Measurements from ENCODE around the gene ACLY.

Gene ACLY

DNA sequence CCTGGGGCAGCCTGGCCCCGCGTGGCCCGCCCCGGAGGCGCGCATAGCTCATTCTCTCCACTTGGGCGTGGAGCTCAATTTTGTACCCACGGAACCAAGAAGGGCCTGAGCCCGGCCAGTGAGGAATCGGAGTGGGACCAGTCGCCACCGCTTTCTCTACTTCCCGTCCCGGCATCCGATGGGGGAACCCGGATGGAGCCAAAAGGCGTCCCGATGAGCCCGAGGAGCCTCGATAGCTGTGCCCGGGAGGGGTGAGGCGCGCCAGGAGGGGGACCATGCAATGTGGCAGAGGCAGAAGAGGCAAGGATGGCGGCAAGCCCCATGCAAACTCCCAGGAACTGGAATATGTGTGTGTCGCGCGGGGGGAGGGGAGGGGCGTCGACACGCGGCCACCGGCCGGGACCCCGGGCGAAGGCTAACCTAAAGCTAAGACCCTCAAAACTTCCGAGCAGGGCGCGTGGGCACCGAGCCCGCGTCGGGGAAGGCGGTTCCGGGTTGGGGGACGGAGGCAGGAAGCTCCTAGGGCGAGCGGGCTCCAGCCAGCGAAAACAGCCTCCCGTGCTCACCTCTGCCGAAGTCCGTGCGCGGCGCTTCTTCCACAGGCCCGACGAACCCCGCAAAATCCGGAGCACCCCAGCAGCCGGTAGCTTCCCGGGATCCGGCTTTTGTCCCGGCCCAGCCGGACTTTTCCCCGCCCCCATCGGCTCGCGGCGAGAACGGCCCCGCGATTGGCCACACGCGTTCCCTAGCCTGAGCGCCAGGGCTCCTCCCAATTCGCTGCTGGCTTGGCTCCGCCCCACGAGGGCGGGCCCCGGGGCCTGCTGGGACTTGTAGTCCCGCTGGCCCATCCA, at the start of gene ACLY:
Gene ACLY, minus strand, starts transcription at position 638 of the 851 bp plus-strand sequence. CDS start 5,078 bp downstream, outside the sequence.
- peak; percentile 92 for DNase-seq

DNA sequence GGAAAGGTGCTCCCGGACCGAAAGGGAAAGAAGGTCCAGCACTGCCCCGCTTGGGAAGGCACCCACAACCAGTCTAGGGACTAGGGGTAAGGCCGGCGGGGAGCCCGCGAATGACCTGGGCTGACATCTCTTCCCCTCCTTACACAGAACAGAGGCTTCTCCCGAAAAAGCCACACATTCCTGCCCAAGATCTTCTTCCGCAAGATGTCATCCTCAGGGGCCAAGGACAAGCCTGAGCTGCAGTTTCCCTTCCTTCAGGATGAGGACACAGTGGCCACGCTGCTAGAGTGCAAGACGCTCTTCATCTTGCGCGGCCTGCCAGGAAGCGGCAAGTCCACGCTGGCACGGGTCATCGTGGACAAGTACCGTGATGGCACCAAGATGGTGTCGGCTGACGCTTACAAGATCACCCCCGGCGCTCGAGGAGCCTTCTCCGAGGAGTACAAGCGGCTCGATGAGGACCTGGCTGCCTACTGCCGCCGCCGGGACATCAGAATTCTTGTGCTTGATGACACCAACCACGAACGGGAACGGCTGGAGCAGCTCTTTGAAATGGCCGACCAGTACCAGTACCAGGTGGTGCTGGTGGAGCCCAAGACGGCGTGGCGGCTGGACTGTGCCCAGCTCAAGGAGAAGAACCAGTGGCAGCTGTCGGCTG, 49.3 kb upstream of the ACLY start:
- DNase-seq: no peak

DNA sequence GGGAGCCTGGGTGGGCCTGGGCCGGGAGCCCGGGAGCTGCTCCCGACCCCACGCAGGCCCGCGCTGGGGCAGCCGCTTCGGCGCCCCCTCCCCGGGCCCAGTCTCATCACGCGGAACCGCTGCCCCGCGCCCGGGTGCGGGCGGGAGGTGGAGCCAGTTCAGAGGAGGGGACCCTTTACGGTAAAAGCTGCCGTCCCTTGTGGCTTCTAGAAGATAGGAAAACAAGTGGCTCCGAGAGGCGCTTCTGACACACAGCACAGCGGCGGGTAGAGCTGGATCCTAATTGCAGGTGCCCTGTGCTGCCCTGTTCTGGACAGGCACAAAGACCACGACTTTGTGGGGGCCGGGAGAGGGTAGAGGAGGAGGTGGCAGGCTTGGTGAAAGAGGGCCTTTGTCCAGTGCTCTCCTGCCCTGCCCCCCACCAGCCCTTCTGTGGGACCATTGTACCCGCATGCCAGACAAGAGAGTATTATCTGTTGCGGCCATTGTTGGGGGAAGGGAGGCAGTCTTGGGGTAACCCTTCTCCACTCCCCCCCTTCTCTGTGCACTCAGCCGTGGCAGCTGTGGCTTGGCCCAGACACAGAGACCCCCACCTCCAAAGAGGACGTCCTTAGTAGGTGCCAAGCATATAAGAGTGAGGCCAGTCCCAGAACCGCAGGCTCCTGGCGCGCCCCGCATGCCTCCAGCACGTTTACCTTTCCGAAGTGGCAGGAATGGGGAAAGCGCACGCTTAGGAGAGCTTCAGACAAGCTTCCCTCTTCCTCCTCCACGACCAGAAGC, 48.6 kb upstream of the ACLY start:
- peak; percentile 27 for DNase-seq

DNA sequence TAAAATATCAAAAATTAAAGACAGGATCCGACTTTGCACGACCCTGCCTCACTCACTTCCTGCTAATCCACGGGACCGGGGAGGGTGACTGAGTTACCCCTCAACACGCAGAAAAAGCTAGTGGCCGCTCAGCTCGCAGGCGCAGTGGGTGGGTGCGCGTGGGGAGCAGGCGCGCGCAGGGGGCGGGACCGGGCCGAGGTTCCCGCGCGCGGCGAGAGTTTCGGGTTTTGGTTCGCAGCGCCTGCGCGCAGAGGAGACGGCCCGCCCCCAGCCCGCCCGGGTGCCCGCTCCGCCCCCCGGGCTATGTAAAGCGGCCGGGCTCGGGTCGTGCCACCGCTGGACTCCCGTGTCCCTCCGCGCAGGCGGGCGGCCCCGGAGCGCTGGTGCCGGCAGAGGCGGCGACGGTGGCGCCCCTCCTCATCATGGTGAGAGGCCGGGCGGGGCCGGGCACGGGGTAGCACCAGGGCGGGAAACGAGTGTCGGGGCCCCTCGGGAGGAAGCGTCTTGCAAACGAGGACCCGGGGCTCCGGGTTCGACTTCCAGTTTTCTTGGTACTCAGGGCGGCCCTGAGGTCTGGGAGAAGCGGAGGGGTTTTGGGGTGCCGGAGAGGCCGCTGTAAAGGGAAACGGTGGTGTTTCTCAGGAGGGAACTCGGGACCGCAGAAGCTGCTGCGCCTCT, 47.9 kb upstream of the ACLY start, which contains the start of gene CNP:
Gene CNP, plus strand, starts transcription at position 333 of the 678 bp plus-strand sequence. Its CDS starts 90 bp downstream, at position 423.
- DNase-seq: peak; percentile 89

DNA sequence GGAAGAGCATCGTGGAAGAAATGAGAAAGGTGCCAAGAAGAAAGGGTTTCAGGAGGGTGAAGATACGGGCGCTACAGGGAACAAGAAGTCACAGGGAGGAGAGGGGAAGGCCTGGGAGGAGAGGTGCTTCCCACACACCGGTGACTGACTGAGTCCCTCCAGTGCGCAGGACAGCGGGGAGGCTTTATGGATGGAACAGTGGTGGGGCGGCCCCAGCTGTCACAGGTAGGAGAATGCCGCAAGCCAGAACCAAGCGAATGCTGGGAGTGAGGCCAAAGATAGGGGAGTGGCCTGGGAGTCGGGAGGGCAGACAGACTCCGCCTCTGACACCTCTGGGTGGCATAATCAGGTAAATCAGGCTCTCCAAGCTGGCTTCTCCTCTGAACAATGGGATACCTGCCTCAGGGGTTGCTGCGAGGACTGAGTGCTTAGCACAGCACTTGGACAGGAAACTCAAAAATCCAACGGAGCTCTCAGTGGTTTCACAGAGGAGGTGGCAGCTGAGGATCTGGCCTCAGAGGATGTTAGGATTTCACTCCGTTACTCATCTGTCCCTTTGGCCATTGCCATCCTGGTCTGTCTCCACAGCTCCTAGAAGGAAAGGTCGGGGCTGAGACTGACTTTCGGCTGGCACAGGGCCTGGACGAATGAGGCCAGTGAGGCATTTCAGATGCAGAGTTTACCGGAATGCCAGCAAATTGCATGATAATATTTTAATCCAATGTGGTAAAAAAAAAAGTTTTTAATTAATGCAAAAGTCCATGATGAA, 47.1 kb upstream of the ACLY start:
- DNase-seq: peak; percentile 57

DNA sequence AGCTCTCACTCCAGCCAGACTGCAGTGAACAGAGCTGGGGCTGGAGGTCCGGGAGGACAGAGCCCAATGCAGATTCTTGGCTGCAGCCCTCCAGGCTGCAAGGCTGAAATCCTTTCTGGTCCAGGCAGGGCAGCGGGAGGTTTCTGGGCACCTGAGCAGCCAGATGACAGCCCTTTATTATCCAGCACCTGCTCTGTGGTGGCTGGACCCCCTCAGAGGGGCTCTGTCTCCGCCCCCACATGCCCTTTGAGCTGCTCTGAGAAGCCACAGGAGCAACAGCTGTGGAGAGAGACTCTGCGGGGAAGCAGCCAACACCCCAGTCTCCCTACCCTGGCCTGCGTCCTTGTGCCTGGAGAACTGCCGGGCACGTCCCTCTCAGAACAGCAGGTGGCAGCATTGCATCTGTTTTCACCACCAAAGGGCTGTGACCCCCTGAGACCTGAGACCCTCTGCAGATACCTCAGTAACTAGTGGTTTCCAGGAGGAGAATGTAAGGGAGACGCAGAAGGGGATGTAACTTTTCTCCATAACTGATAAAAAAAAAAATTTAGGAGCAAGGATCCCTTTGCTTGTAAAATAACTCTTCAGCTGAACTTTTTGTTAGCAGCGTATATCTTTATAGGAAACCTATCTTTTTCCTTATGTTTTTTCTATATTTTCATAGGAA, 44.1 kb upstream of the ACLY start:
- DNase-seq: peak; percentile 67

DNA sequence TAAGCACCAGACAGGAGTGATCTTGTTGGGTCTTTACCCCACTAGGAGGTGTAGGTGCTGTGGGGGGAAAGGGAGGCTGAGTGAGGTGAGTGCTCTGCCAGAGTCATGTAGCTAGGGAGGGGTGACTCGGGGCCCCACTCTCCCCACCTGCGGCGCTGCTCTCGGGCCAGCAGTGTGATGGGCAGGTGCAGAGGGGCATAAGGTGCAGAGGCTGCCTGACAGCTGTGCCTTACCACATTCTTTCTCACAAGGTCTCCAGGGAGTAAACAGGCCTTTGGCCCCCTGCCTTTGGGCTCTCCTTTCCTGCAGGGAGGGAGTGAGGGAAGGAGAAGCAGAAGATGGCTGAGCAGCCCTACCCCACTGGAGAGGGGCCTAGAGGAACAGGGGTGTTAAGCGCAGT, 43.4 kb upstream of the ACLY start:
- no peak for DNase-seq

DNA sequence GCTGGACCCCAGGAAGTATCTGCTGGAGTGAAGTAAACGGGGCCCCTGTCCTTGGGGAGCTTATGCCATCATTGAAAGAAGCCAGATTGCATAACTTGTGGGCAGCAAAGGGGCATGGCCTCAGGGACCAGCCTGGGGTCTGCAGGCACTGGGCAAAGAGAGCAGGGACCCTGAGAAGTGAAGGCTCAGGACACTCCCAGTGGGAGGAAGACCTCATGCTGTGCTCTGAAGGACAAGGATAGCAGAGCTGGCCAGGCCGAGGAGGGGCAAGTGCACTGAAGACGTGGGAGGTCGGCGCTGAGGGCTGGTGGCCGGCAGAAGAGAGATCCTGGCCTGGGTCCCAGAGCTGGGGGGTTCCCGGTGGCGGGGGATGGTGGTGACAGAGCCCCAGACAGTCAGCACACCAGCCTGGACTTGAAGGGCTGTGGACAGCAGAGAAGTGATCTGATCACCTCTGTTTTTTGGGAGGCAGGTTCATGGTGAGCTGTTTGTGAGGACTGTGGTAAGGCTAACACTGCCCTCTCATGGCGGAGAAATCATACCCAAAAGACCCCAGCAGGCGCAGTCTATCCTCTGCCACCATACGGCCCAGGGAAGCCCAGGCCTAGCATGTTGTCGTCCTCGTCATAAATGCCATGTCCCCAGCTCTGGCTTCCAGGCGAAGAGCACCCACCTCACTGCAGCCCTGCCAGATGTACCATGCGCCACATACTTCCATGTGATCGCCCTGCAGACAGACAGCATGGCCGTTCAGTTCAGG, 40.8 kb upstream of the ACLY start:
- no peak for DNase-seq

DNA sequence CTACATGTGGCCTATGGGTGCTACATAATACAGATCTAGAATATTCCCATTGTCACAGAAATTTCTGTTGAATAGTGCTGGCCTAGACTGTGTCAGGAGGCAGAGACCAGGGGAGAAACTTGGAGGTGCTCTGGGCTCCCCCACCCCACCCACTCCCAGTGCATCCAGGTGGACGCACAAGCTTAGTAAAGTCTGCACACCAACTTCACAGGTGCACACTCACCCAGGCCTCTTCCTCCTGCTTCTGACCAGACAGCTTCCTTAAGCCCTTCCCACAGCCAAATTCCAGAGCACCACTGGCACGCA, 40.2 kb upstream of the ACLY start:
- DNase-seq: no peak

DNA sequence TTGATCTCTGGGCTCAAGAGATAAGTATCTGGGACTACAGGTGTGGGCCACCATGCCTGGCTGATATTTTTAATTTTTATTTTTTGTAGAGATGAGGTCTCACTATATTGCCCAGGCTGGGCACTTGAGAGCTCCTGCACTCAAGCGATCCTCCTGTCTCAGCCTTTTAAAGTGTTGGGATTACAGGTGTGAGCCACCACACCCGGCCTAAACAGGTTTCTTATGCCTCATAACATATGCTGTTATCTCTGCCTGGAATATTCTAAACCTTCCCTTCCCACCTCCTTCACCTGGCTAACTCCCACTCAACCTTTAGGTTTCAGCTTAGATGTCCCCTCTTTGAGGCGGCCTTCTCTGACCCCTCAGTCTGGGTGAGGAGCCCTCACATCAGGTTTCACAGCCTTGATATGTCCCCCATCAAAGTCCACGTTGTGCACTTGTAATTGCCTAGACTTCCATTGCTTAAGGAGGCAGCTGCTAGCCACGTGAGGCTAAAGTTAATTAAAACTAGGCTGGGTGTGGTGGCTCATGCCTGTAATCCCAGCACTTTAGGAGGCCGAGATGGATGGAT, 39.2 kb upstream of the ACLY start:
- no peak for DNase-seq

DNA sequence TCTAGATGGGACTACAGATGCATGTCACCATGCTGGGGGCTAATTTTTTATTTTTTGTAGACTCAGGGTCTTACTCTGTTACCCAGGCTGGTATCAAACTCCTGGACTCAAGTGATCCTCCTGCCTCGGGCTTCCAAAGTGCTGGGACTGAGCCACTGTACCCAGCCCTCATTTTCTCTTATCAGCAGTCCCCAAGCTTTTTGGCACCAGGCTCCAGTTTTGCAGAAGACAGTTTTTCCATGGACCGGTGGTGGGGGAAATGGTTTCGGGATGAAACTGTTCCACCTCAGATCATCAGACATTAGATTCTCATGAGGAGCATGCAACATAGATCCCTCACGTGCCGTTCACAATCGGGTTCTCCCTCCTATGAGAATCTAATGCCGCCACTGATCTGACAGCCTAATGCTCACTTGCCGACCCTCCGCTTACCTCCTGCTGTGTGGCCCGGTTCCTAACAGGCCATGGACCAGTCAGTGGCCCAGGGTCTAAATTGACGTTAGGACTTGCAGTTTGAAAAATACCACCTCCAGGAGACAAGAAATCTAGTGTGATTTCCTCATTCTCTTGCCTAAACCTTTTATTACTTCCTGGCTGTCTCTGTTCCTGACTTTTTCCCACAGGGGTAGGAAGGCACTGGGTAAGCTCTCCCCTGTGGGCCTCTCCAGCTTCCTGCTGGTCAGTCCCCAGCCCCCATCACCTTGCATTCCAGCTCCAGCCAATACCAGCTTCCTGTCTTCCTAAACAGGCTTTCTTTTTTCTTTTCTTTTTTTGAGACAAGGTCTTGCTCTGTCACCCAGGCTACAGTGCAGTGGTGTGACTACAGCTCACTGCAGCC, 38.5 kb upstream of the ACLY start:
- DNase-seq: no peak

DNA sequence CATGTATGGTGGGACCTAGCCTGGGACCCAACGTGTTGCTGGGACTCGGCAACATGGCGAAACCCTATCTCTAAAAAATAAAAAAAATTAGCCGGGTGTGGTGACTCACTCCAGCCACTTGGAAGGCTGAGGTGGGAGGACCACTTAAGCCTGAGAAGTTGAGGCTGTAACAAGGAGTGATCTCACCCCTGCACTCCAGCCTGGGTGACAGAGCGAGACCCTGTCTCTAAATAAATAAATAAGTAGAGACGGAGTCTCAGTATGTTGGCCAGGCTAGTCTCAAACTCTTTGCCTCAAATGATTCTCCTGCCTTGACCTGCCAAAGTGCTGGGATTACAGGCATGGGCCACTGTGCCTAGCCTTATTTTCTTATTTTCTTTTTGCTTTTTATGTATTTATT, 37.8 kb upstream of the ACLY start:
- DNase-seq: no peak

DNA sequence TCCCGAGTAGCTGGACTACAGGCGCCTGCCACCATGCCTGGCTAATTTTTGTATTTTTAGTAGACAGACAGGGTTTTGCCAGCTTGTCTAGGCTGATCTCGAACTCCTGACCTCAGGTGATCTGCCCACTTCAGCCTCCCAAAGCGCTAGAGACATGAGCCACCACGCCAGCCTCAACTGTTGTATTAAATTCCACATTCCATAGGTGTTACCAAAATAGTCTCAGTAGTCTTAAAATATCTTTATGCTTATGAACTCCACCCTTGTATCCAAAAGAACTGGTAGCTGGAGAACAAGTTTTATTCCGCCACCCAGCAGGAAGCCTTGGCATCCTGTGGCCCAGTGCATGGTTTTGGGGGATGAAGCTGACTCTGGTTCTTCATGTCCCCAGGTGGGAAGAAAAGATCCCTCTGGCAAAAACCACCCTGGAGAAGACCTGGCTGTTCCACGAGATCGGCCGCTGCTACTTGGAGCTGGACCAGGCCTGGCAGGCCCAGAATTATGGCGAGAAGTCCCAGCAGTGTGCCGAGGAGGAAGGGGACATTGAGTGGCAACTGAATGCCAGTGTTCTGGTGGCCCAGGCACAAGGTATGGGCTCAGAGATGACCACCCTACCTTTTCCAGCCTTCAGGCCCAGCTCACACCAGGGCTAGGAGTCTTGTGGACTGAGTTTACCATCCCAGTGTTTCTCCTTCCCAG, 30.2 kb upstream of the ACLY start:
- no peak for DNase-seq

DNA sequence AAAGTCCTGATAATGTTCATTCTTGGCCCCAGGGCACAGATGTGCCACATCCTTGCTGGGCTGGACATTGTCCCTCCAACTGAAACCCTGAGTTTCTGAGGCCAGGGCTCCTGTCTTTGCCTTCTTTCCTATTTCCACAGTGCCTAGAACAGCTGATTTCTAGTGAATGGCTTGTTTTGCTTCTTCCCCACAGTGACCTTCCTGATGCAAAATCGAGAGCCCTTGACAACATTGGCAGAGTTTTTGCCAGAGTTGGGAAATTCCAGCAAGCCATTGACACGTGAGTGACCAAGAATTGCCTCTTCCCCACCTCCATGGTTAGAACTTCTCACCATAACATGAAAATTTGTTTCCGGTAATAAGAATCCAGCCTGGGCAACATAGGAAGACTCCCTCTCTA, 26.2 kb upstream of the ACLY start:
- no peak for DNase-seq

DNA sequence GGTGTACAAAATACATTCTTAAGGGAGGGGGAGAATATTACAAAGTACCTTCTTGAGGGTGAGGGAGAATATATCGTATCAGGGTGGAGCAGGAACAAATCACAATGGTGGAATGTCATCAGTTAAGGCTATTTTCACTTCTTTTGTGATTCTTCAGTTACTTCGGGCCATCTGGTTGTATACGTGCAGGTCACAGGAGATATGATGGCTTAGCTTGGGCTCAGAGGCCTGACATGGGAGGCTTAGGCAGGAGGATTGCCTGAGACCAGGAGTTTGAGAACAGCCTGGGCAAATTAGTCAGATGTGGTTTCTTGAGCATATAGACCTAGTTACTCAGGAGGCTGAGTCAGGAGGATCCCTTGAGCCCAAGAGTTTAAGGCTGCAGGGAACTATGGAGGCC, 24.7 kb upstream of the ACLY start:
- no peak for DNase-seq

DNA sequence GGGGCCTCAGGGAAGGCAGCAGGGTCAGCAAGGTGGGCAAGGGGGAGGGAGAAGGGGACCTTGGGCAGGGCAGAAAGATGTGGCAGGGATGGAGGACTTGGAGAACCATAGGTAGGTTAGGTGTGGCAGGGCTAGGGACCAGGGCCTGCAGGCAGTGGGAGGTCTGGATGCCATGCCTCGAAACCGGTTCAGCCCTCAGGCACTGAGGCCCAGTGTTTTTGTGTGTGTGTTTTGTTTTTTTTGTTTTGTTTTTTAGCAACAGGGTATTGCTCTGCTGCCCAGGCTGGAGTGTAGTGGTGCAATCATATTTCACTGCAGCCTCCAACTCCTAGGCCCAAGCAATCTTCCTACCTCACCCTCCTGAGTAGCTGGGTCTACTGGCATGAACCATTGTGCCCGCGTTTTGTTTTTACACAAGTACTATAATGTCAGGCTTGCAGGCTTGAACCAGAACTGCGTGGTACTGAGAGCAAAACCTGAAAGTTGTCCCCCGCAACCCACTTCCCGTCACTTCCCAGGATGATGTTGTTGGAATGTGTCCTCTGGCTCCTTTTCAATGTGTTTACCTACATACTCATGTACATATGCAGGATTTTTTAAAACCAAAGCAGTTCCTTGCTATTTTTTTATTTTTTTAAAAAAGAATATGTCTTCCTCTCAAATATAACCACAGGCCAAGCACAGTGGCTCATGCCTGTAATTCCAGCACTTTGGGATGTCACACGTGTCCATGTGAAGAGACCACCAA, 24.0 kb upstream of the ACLY start:
- no peak for DNase-seq

DNA sequence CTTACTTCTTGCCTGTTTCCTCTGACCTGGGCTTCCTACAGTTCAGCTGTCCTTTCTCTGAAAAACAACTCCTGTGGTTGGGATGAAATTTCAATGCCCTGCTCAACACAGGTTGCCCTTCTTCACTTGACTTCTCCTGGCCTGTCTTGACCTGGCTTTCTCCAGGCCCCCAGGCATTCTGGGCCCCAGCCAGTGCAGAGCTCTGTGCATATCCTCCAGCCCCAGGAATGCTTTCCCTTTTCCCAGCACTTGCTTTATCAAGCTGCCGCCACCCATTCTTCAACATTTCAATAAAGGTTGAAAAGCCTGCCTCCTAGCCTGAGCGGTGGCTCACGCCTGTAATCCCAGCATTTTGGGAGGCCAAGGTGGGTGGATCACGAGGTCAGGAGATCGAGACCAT, 22.4 kb upstream of the ACLY start:
- no peak for DNase-seq

DNA sequence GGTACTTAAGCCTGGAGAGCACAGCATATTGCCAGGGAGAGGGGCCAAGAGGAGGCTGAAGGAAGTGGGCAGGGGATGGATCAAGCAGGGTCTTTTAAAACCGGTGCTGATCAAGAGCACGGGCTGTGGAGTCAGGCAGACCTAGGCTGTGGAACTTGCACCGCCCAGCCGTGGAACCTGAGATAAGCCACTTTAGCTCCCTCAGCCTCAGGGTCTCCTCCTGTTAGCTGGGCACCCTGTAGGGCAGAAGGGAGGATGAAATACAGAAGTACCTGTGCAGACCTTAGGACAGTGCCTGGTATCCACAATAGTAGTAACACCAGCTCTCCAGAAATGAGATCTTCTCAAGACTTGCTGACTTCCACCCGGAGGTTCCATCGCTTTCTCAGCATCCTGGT, 20.9 kb upstream of the ACLY start:
- DNase-seq: no peak

All from activated CD4-positive, alpha-beta T cell treated with anti-CD3 and anti-CD28 coated beads, Interleukin-2, amount 50 U/mL, for 1 hour (primary cell).